Retinal pigment epithelial cell (primary cell): ENCODE data around the gene FBN1.

Source experiments
- DNase-seq: peaks from one replicate; pipeline ENCODE4 v3.0.0-alpha.2; 2010; ENCODE audit warnings: low read depth
- H3K4me3 ChIP-seq: 2 replicates; pipeline ENCODE4 v1.5.1; 2011; ENCODE audit warnings: mild to moderate bottlenecking, low read length, control low read depth, moderate library complexity
- CTCF ChIP-seq: conservative IDR thresholded peaks from 2 replicates; pipeline ENCODE4 v1.5.1; 2011; ENCODE audit warnings: low read depth, low read length, control low read depth, inconsistent platforms

Gene FBN1

GRCh38 chr15:48643776-48644466 lies 1.6 kb downstream of the FBN1 start:
- peak overlapping the region; percentile 92 for H3K4me3 ChIP-seq
- no peak for DNase-seq
- TF ChIP-seq CTCF: no peak

- no peak for DNase-seq
- peak overlapping the region; percentile 92 for H3K4me3 ChIP-seq
- no peak for TF ChIP-seq CTCF
Measured at GRCh38 chr15:48643206-48643605, 2.3 kb downstream of the FBN1 start.

DNA sequence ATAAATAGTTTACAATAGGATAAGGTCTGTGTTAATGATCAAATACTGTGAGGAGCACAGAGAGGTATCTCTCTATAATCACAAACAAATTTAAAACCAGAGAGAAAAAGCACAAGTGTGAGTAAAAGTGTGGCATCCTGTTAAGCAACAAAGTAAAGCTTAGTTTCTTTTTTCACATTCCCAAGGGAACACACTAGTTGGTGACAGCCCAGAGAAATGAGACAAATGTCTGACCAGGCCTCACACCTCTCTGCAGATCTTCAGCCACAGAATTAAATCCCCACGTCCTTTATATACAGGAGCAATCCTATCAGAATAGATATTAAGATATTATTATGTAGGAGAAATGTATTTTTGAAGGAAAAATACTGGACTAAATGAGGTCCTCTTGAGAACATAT lies 2.7 kb downstream of the FBN1 start:
- no peak for DNase-seq
- peak overlapping the region; percentile 92 for H3K4me3 ChIP-seq
- no peak for TF ChIP-seq CTCF

DNA sequence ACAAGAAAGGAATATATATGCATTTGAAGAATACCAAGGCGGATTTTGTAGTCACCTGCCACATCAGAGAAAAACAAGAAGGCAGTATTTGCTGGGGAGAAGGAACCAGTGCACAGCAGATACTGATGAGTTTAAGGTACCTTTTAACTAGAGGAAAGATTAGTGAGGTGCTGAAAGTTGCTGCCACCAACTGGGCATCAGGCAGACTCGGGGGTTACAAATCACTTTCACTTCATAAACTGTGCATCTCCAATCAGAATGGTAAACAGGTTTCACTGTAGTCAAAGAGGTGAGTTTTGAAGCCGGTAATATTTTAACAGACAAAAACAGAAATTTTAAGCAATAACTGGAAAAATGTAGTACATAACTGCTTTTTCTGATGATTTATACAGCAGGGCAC lies 4.1 kb downstream of the FBN1 start:
- peak overlapping the region; percentile 10 for H3K4me3 ChIP-seq
- peak; percentile 60 for TF ChIP-seq CTCF
- DNase-seq: no peak

- no peak for TF ChIP-seq CTCF
- DNase-seq: no peak
- no peak overlapping the region for H3K4me3 ChIP-seq
Measured at GRCh38 chr15:48638963-48639362, 6.5 kb downstream of the FBN1 start.

- no peak for DNase-seq
- no peak overlapping the region for H3K4me3 ChIP-seq
- no peak for TF ChIP-seq CTCF
Measured at GRCh38 chr15:48637639-48638038, 7.9 kb downstream of the FBN1 start.

GRCh38 chr15:48636511-48636910 lies 9.0 kb downstream of the FBN1 start:
- H3K4me3 ChIP-seq: no peak overlapping the region
- no peak for TF ChIP-seq CTCF
- DNase-seq: no peak
